NCI-H146 treated with DMSO at 0.1 percent for 48 hours (cell line): ENCODE data around the gene KLHL30.
"Not testable (repeated sequence)": the region's sequence is repeated elsewhere in the genome, so short reads cannot be mapped to it uniquely, and the experiment has no call there.

Experiments used
- DNase-seq: peaks from one replicate; lab custom pipeline; 2025; ENCODE audit not compliant: unreplicated experiment; lab: John Stamatoyannopoulos, UW

KLHL30 gene

GRCh38 chr2:238160206-238161129, 22.0 kb downstream of the KLHL30 start:
- DNase-seq, result no peak

GRCh38 chr2:238161291-238162051, 23.0 kb downstream of the KLHL30 start:
- DNase-seq, result no peak

- DNase-seq, result no peak
These were observed 23.9 kb downstream of the KLHL30 start for GRCh38 chr2:238162251-238162845.

- DNase-seq, result no peak
These were observed 24.5 kb downstream of the KLHL30 start for GRCh38 chr2:238162846-238163441.

- no peak for DNase-seq
These were observed 25.2 kb downstream of the KLHL30 start for GRCh38 chr2:238163481-238164198.

- no peak for DNase-seq
These were observed 26.4 kb downstream of the KLHL30 start for GRCh38 chr2:238164906-238165287.

GRCh38 chr2:238165288-238165921, 26.9 kb downstream of the KLHL30 start:
- DNase-seq, result no peak

- DNase-seq, result no peak
These were observed 28.2 kb downstream of the KLHL30 start for GRCh38 chr2:238166391-238167343.

GRCh38 chr2:238167344-238167715, 28.9 kb downstream of the KLHL30 start:
- no peak for DNase-seq

- DNase-seq, result no peak
These were observed 29.3 kb downstream of the KLHL30 start for GRCh38 chr2:238167761-238168160.

GRCh38 chr2:238168196-238169047, 30.0 kb downstream of the KLHL30 start:
- DNase-seq, result no peak

- no peak for DNase-seq
These were observed 30.7 kb downstream of the KLHL30 start for GRCh38 chr2:238169048-238169707.

GRCh38 chr2:238169708-238170251, 31.3 kb downstream of the KLHL30 start:
- no peak for DNase-seq

- DNase-seq, result no peak
These were observed 32.1 kb downstream of the KLHL30 start for GRCh38 chr2:238170386-238171071.

GRCh38 chr2:238171072-238171431, 32.6 kb downstream of the KLHL30 start:
- DNase-seq, result not testable (repeated sequence)

GRCh38 chr2:238171575-238172187, 33.2 kb downstream of the KLHL30 start:
- DNase-seq, result no peak
